ENCODE results near the gene CFAP58.

Gene CFAP58

DNA sequence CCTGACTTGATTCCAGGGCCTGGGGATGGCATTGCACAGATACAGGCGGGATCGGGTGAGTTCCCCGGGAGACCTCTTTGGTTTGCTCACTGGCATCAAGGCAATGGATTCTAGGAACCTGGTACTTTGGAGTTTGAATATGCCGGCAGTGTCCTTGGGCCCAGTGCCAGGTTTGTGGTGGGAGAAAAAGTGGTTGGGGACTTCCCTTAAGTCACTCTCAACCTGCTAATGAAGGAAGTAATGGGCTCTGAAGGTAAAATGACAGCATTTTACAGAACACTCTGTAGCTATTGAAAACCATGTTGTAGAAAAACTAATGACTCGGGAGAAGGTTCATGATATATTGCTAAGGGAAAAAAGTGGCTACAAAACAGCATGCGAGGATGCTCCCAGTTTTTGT lies 129.9 kb downstream of the CFAP58 start:
- DNase-seq (ENCODE audit: low read depth): no peak

DNA sequence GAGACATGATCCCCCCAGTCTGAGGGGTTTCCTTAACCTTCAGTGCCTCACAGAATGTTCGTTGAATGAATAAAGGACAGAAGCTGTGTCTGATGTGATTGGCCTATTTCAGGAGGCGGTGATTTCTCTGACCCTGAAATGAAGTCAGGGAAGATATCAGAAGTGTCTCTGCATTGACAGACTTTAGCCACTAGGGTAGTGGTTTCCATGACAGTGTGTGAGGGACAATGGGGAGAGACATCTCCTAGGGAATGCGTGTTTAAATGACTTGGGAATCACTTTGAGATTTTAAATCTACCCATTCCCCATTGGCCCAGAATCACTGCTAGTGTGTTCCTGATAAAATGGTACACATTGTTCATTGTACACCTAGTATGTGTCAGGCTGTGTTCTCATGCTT lies 132.0 kb downstream of the CFAP58 start:
- no peak for DNase-seq (ENCODE audit: low read depth)

DNA sequence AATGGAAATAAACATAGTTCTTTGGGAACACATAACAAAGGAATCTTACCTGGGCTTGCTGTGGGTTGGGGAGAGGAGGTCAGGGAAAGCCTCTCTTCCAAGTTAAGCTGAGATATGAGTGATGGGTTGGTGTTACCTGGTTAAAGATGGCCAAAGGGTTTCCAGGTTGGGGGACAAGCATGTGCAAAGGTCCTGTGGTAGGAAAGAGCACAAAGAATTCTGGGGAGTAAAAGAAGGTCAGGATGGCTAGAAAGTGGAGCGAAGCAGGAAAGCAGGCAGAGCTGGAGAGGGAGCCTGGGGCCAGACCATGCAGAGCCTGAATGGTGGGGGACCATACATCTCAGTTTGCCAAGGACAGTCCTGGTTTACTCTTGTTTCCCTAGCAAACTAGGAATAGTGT lies 133.2 kb downstream of the CFAP58 start:
- no peak for DNase-seq (ENCODE audit: low read depth)

DNA sequence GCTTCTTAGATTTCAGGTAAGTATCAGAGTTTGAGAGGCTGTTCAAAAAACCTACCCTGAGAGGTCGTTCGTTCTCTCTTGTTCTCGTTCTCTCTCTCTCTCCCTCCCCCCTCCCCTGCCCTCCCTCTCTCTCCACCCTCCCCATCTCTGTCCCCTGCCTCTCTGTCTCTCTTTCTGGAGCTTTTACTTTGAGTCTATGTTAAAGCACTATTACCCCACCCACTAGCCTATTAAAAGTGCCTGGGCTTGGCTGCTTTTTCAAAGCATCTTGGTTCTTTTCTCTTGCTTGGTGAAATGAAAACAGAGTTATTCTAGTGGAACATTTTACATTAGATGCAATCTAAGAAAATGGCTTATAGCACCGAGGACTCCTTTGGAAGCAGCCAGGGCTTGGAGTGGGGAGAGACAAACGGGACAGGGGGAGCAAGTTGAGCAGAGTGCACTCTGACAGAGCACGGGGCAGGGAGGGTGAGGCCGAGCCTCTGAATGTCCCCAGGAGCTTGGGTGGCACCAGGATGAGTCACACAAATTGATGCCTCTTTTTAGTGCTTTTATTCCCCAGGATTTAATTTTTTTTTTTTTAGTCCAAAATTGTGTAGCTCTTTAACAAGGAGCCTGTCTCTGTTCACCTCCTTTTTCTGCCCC lies 134.3 kb downstream of the CFAP58 start:
- no peak for DNase-seq (ENCODE audit: low read depth)

DNA sequence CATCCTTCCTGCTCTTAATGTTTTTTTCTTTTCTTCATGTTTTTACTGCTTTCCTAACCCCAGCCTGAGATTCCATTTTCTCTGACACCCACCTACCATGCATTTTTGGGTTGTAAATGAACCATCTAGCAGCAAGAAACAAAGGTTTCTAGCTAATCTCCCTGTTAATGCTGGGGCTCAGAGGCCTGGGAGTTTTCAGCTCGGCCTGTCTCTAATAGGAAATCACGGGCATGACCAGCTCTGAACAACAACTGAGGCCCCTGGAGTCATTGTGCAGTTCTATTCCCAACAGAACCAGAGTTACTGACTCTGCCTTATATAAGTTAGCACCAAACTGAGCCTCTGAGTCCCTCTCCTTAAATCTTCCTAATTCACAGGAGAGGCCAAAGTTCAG lies 134.8 kb downstream of the CFAP58 start:
- no peak for DNase-seq (ENCODE audit: low read depth)

DNA sequence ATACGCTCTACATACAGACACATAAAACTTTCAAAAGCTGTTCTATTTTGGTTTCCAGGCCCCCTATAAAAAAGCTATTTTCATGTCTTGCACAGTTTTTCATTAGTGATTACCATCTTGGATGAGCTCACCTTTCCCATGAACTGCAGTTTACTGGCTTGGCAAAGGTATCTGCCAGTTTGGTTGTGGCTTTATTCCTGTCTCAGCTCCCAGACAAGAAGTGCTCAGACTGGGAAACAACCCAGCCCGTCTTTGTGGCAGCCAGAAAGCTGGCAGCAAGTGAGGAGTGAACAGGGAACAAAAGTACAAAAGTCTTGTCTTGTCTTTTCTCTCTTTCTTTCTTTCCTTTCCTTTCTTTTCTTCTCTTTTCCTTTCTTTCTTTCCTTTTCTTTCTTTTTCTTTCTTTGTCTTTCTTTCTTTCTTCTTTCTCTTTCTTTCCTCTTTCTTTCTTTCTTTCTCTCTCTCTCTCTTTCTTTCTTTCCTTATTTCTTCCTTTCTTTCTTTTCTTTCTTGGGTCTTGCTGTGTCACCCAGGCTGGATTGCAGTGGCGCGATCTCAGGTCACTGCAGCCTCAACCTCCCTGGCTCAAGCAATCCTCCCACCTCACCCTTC lies 138.8 kb downstream of the CFAP58 start:
- DNase-seq (ENCODE audit: low read depth): no peak

DNA sequence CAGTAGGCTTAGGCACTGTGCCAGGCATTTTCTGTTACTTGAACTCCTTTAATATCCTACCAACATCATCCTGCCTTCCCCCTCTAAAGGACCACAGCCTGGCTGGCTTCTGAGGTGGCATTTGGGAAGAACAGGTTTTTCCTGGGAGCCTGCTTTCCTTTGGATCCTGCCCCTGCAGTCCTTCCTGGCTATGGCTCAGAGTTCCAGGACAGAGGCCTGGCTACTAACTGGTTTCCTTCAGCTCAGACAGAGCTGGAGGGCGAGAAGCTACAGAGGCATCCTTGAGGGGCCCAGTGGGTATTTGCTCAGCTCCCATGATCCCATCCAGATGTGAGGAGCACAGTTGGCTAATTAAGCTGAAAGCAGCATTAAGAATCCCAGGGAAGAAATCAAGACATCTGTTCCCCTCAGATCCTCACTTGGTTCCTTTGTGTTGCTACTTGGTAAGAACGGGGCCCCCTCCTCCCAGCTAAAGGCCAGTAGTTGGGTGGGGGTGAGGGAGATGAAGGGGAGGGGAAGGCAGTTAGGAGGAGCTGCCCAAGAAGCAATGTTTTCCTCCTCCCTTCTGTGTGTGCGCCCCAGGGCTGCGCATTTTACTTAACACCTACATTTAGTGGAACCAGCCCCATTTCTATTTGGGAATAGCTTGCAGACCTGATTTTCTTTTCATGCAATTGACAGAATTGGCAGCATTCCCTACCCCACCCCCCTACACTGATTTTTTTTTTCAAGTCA lies 144.9 kb downstream of the CFAP58 start:
- no peak for DNase-seq (ENCODE audit: low read depth)

DNA sequence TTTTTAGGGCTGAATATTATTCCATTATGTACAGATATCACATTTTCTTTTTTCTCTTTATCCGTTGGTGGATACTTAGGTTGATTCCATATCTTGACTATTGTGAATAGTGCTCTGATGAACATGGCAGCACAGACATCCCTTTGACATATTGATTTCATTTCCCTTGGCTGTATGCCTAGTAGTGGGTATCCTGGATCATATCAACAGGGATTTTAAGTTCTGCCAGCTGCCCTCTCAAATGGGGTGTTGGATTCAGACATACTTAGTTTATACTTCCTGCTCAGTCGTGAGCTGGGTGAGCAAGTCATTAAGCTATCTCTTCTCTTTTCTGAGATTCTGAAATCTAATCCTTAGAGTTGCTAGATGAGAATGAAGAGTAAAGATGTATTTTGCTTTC lies 147.8 kb downstream of the CFAP58 start:
- DNase-seq (ENCODE audit: low read depth): no peak

DNA sequence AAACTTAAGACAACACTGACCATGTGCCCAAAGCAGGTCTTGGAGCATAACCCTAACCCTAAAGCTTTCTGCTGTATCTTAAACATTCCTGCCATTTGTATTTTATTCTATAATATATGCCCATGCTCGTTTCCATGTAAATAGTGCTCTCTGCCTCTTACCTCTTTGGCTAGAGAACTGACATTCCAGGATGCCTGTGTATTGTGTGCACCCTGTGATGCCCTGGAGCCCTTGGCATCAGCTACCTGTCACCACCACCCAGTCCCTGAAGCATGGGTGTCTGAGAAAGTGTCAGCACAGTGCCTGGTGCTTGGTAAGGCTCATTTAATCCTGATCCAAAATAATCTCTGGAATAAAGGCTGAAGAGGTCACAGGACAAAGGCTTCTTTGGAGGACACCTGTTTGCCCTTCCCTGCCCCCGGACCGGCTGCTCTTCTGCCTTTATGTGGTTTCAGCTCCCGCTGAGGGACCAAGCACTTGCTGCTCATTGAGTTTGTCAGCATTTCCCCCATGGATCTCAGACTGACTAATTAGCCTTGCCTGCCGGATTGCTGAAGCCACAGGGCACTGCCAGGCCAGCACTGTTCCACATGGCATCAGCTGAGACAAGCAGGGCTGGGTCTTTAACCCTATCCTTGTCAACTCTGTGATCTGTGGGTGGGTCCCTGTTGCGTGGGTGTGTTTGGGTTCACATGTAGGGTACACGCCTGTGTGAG lies 148.4 kb downstream of the CFAP58 start:
- DNase-seq (ENCODE audit: low read depth): no peak

DNA sequence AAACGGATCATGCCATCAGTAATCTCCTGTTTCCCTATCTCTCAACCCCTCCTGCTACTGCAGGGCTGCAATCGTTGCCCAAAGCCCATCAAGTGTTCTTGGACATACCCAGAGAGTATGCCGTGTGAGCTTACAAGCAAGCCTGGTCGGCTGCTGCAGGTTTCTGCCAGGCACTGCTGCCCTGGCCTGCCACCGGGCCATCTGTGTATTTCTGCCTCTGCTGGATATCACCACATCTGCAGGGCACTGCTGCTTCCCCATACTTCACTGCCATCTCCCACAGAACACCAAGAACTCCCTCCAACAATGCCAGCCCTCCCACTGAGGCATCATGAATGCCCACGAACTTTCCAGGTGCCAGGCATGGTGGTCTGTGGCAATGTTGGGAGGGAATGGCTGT lies 149.3 kb downstream of the CFAP58 start:
- DNase-seq (ENCODE audit: low read depth): no peak

Data from fibroblast of gingiva (primary cell).